AG09319 (cell line): ENCODE data around the gene EFNB2.

Experiments used
- DNase-seq: peaks from one replicate; pipeline ENCODE4 v3.0.0-alpha.2; 2010; ENCODE audit warnings: low read depth; ENCODE audit errors: extremely low read depth
- CTCF ChIP-seq: IDR thresholded peaks from 2 replicates; pipeline ENCODE4 v1.5.1; 2011; ENCODE audit warnings: low read depth, mild to moderate bottlenecking, inconsistent platforms, low read length, moderate library complexity

EFNB2 gene

GRCh38 chr13:106514928-106515634, 20.4 kb downstream of the EFNB2 start:
- TF ChIP-seq CTCF: no peak
- DNase-seq: no peak

- no peak for TF ChIP-seq CTCF
- DNase-seq: no peak
These were observed 22.2 kb downstream of the EFNB2 start for GRCh38 chr13:106513025-106513983.

- no peak for DNase-seq
- no peak for TF ChIP-seq CTCF
These were observed 27.7 kb downstream of the EFNB2 start for GRCh38 chr13:106507560-106508274.

GRCh38 chr13:106506286-106506685, 29.2 kb downstream of the EFNB2 start:
- no peak for DNase-seq
- TF ChIP-seq CTCF: no peak

- TF ChIP-seq CTCF: no peak
- no peak for DNase-seq
These were observed 29.7 kb downstream of the EFNB2 start for GRCh38 chr13:106505732-106506131.

GRCh38 chr13:106505295-106505694, 30.2 kb downstream of the EFNB2 start:
- no peak for TF ChIP-seq CTCF
- DNase-seq: no peak
